GM21390 (cell line): ENCODE data around the gene CDK9.

Source experiments
- ATAC-seq: cut with Tn5 transposase; IDR thresholded peaks from one replicate; pipeline ENCODE4 v1.9.1; 2021; ENCODE audit not compliant: unreplicated experiment

The CDK9 gene

GRCh38 chr9:127761061-127761460, 24.8 kb upstream of the CDK9 start:
- ATAC-seq: no peak

DNA sequence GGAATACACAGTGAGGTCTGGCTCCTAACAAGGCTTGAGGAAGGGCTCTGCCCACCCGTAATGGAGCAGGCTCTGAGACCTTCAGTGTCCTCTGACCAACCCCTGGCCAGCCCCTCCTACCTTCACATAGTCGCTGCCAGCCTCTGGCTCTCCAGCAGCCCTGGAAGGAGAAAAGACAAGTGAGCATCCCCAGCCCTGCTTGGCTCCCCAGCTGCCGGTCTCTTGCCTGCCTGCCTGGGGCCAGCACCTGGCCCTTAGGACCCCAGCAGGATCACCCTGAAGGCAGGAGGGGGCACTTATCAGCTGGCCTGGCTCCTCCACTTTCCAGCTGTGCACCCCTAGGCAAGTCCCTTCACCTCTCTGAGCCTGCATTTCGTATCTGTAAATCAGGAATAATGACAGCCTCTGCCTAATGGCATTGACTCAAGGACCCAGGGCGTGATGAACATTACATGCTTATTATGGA, 24.3 kb upstream of the CDK9 start:
- ATAC-seq: no peak

GRCh38 chr9:127762111-127762676, 23.6 kb upstream of the CDK9 start:
- no peak for ATAC-seq

DNA sequence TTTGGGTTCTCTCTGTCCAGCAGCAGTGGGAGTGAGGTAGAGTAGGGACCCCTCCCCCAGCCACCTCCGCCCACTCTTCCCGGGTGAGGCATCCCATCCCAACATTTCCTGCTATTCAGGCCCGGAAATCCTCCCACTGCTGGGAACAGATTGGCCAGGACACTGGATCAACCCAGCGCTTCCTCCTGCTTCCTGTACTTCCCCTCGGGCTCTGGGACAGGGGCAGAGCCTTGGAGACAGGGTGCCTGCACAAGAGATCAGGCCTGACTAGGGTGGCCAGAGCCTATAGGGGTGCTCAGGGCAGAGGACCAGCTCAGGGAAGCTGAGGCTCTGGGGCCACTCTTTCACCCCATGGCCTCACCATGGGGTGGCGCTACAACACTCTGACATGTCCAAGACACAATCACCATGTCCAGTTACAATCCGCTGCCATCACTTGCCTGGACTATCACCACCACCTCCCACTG, 21.9 kb upstream of the CDK9 start:
- ATAC-seq: no peak

GRCh38 chr9:127765418-127765817, 20.4 kb upstream of the CDK9 start:
- no peak for ATAC-seq

GRCh38 chr9:127767410-127767809, 18.4 kb upstream of the CDK9 start:
- no peak for ATAC-seq

DNA sequence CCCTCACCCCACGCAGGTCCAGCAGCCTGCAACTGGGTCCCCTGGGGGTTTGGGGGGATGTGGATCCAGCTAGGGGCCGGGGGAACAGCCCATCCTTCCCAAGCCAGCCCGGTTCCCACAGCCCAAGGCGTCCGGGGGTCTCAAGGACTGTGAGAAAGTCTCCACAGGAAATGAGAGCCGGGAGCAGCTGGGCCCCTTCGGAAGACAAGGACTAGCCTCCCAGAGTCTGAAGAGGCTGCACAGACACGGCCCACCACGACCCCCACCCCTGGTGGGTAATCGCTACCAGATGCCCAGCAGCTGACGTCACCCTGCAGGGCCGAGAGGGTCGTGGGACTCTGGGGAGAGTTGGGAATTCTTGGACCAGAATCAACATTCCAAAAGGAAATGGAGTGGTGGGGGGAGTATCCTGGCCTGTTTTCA, 17.9 kb upstream of the CDK9 start:
- no peak for ATAC-seq

GRCh38 chr9:127768698-127769097, 17.1 kb upstream of the CDK9 start:
- ATAC-seq: no peak

- no peak for ATAC-seq
These were observed 16.7 kb upstream of the CDK9 start for GRCh38 chr9:127769101-127769500.

DNA sequence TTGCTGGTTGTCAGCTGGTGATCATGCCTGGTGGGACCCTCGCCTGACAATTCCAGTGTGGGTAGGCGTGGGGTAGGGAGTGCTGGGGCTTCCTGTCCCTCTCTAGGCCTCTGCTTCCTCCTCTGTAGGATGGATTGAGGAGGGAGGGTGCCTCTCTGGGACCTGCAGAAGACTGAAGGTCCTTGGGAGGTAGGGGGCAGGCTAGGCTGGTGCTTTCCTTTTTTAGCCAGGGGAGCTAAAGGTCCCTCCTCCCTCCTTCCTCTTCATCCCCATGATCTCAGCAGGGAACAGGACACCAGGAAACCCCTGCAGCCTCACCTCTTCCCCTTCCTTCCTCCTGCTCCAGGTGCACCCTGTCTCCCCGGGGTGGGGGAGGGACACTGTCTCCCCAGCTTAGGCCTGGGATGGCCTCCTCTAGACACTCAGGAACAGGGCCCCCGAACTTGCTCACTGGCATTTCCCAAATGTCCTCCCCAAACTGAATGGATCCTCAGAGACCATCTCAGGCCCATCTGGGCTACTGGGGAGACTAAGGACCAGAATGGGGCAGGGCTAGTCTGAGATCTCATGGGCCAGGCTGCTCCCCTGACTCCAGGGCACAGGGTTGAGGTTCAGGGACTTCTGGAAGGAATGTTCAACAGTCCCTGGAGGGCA, 15.8 kb upstream of the CDK9 start:
- no peak for ATAC-seq

DNA sequence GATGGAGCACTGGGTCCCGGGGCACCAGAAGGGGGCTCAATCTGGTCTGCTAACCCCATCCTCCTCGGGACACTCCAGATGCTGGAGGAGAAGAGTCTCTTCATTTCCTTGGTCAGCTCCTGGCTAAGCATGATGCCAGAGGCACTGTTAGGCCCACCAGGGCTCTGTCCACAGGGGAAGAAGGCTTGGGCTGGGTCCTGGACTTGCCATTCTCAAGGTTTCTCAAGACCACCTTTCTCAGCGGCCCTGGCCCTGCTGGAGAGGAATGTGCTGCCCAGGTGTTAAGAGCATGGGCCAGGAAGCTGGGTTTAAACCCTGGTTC, 15.3 kb upstream of the CDK9 start:
- no peak for ATAC-seq

DNA sequence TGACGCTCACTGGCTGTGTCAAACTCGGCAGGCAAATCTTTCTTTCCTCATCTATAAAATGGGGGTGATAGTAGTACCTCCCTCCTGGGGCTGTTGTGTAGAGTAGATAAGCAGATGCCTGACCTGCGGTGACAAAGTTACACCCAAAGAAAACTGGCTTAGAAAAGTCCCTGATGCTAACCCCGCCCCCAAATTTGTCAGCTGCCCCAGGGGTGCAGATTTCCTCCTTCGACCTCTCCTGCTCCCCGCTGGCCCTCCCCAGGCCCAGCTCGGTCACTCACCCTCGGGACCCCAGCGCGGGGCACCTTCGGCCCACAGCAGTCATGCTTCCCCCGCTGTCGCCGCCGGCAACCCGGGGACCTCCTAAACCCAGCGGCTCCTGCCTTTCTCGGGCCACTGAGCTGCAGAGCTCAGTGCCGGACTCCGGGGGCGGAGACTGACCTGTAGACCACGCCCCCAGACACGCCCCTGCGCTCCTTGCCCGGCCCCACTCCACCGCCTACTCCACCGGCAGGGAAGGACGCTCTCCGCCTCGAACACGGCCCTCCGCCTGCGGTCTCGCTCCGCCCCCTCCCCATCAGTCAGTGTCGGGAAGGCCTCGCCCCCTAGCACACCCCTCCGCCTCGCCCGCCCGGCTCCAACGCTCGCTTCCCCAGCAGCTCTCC, 14.8 kb upstream of the CDK9 start:
- peak; percentile 81 for ATAC-seq

GRCh38 chr9:127771570-127772189, 14.2 kb upstream of the CDK9 start:
- ATAC-seq: no peak

- ATAC-seq: no peak
These were observed 13.2 kb upstream of the CDK9 start for GRCh38 chr9:127772603-127773002.

- ATAC-seq: no peak
These were observed 12.6 kb upstream of the CDK9 start for GRCh38 chr9:127773272-127773671.

GRCh38 chr9:127773981-127774380, 11.9 kb upstream of the CDK9 start:
- no peak for ATAC-seq

GRCh38 chr9:127776195-127776923, 9.5 kb upstream of the CDK9 start:
- ATAC-seq: no peak

GRCh38 chr9:127776924-127777289, 8.9 kb upstream of the CDK9 start:
- no peak for ATAC-seq

GRCh38 chr9:127777368-127777980, 8.4 kb upstream of the CDK9 start:
- no peak for ATAC-seq

DNA sequence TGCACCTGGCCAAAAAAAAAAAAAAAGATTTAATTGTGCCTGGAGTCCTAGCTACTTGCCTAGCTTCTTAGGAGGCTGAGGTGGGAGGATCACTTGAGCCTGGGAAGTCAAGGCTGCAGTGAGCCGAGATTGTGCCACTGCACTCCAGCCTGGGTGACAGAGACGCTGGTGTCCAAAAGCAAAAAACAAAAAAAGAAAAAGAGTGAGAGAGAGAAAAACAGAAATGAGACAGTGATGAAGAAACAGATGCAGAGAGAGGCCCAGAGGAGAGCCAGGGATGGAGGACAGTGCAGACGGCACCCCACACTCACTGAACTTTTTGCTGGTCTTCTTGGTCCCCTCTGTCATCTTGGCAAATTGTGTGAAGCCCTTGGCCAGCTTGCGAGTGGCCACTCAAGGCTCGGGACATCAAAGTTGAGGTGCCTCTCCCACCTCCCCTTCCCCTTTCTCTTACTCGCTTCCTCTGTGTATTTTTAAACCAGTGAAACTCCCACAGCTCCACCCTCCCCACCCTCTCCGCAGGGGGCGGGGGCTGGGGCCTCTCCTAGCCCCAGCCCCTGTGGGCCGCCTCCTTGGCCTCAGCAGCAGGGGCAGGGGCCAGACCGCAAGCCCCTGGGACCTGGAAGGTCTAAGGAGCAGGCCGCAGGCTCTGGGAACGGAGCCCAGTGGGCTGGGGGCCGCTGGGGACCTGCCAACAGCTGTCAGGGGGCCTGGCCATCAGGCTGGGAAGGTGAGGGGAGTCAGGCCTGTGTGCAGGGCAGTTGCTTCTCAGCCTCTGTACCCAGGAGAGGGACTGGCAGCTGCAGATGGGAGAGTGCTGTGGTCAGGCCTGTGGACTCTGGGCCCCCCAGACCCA, 7.3 kb upstream of the CDK9 start, which contains the start of gene SH2D3C:
Gene SH2D3C (minus strand): TSS at position 387 of the 856 bp plus-strand sequence. CDS start 39 bp downstream, at position 348.
- ATAC-seq: peak; percentile 43
